GM15510 (cell line): ENCODE results near the gene FHOD3.

Source experiments
- POLR2A ChIP-seq: IDR thresholded peaks from 3 replicates; pipeline ENCODE4 v1.6.1; 2011; ENCODE audit warnings: borderline replicate concordance; ENCODE audit not compliant: insufficient read length; ENCODE audit errors: extremely low read depth

Gene FHOD3

DNA sequence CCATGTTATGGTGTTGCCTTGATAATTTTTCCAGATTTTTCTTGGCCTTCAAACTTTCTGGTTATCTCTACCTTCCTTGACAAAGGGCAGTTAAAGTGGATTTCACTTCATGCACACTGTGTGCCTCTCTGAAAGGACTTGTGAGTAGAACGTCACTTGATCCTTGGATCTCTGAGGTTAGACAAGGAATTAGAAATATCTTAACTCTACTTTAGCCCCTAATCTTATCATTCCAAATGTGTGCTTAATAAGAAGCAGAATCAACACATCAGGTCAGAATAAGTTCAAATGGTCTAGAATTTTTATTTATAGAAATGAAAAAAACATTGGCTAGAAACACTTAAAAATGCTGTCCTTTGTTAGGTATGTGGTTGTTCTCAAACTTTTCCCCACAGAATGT is 325.6 kb downstream of the FHOD3 start:
- no peak for TF ChIP-seq POLR2A

DNA sequence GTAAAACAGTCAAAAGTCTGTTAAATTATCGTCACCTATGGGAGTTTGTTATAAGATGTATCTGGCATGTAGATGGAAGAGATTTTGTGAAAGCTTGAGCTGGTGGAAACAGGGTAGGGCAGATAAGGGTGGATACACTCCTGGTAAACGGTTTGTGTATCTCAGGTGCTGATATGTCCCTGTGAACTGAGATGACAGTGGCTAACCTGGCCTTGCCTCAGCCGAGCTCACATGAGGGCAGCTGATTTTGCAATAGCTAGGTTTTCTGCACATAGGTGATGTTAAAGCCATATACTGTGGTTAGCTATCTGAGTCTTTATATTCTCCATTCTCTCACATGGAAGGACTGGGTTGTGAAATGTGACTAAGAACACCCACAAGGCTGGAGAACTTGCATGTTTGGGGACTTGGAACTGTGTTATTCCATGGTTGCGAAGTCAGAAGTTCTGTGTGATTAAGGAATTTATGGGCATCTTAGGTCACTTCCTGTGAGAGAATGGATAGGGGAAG is 326.2 kb downstream of the FHOD3 start:
- no peak for TF ChIP-seq POLR2A

DNA sequence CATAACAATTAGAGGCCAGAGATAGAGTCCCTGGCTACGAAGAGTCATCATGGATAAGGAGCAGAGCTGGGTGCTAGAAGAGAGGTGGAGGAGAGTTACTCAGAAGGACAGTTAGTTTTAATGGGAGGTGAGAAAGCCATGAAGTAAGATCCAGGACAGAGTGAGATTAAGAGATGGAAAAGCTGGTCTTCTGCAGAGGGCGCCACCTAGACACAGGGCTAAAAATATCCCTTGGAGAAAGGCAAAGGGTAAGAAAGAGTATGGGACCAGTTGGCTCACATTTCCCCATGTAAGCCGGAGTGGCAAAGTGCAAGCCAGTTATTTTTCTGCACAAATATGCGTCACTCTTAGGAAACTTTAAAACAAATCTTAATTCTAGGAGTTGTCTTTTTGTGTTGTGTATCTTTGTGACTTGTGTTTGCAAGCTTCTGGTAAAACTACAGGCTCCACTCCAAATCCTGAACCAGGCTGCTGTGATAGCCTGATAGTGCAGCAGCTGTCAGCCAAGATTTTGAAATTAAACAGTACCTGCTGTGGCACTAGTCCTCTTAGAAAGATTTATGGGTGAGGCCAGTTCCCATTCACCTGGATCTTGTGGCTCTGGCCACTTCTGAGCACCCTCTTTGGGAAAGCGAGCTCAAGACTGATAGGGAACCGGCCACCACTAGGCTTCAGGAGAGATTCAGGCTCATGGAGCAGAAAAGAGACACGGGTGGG is 327.1 kb downstream of the FHOD3 start:
- TF ChIP-seq POLR2A: no peak

DNA sequence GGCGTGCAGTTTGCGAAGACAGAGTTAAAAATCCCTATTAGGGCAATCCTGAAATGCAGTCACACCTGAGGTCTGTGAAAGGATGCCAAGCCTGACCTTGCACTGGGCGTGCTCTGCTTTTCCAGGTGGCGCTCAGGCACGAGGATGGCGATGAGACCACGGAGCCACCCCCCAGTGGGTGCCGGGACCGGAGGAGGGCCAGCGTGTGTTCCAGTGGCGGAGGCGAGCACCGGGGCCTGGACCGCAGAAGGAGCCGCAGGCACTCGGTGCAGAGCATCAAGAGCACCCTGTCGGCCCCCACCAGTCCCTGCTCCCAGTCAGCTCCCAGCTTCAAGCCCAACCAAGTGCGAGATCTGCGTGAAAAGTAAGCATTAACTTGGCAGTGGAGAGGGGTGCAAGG is 327.9 kb downstream of the FHOD3 start:
- no peak for TF ChIP-seq POLR2A

DNA sequence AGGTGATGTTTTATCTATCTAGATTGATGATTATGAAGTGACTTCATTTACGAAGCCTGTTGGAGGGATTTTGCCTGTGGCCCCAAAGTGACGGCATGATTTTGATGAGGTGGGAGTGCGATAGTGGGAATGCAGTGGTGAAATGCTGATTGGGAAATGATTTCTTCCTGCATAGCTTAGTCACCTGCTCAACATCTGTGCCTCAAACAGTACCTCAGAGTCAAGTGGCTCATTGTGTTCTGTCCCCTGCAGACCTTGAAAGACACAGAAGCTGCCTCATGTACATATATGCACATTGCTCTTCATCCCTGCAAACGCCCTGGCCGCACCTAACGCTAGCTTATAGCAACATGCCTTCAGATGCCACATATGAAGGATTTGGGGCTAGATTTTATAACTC is 330.1 kb downstream of the FHOD3 start:
- TF ChIP-seq POLR2A: no peak

DNA sequence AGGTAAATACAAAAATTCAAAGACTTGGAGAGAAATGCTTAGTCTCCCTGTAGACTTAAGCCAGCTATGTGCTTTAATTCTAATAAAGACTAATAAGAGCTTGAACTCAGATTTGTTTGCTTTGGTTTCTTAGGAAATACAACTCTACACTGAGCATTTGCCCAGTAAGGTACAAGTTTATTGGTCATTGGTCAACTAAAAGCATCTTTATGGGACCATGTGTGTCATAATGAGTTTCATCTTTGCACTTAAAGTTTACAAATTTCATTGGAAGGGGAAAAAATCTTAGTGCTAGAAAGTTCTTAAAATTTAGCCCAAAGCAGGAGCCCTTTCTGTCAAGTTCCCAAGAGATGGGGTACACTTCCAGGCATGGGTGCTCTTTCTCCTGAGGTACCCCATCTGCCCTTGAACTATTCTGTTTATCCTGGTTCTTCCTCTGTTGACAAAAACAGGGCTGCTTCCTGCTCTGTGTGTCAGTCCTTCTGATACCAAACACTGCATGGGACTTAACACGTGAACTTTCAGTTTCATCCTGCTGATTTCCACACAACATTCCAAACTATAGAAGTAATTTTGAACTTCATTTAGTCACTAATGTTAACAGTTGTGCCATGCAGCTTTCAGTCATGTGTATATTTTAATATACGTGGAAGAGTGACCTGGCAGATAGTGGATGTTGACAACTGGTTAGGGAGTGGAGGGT is 331.1 kb downstream of the FHOD3 start:
- TF ChIP-seq POLR2A: no peak

DNA sequence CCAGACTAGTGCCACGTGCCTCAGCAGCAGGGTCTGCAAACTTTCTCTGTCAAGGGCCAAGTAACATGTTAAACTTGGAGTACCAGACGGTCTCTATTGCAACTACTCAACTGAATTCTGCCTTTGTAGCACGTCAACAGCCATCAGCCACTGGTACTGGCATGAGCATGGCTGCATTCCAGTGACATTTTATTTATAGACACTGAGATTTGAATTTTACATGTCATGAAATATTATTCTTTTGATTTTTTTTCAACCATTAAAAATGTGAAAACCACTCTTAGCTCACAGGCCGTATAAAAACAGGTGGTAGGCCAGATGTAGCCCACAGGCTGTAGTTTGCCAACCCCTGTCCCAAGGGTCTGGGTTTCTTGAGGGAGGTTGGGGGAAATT is 331.6 kb downstream of the FHOD3 start:
- TF ChIP-seq POLR2A: no peak

DNA sequence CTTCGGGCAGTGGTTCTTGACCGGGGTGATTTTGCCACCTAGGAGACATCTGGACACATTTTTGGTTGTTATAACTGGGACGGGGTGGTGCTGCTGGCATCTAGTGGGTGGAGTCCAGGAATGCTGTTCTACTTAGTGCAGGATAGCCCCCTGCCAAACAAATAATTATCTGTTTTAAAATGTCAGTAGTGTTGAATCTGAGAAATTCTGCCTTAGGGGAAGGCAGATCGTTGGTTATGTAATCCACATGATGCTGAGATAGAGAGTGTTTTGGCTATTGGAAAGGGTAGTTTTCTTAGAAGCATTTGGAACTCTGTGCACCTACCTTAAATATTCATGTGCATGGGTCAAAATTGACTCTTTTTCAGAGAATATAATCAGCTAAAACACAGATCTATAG is 332.3 kb downstream of the FHOD3 start:
- TF ChIP-seq POLR2A: no peak

DNA sequence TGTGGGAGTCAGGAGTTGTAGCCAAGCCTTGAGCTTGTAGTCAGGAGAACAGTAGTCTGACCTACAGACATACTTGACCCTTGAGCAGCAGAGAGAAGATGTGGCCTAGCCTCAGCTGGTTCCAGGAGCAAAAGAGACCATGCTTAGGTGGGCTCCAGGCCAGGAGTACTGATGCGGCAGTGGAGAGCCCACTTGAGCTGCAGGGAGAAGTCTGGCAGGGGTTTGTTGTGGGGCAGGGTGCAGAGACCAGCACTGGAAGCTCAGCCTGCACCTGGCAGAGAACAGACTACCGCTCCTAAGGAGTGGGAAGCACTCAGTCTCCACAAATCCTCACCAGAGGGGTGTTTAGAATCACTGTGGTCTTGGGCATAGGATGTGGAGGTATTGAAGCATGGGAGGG is 333.4 kb downstream of the FHOD3 start:
- no peak for TF ChIP-seq POLR2A

DNA sequence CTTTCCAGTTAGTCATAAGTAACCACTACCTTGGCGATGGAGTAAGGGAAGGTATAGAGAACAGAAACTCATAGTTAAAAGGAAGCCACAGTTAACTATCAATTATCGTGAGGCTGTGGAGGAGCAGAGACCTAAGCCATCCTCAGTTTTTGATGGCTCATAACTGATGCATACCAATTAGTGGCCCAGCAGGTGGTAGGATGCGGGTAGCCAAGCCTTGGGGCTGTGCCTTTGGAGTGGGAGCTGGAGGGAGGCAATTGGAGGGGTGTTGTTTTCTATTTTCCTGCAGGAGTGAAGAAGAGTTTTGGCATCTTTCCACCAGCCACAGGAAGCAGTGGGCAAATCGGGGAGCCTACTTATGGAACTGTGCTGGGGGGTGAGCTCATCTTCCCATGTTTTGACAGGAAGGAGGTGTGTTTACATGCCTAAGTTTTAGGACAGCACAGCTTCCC is 336.5 kb downstream of the FHOD3 start:
- TF ChIP-seq POLR2A: no peak

DNA sequence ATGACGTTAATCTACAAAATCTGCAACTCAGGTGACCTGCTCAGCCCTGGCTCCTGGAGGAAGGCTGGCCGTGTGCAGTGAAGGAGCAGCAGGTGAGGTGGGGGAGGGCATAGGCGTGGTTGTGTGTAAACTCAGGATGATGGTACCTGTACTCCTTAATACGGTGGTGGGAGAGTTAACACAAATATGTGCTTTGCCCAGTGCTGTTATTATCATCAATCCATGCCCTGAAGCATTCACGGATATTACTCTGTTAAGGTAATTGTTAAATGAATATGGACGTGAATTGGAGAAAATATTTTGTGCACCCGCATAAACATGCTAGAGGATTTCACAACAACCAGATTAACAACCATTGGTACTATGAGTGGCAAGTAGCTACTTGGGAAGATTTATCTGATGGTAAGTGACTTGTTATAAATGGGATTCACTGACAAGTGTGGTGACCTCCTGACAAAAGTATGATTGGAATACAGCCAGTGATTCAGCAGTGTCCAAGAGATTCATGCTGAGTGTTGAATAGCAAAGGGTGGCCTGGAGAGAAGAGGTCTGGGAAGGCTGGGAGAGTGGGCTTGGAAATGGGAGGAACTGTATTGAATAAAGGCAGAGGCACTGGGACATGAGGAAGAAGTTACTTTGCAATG is 337.2 kb downstream of the FHOD3 start:
- no peak for TF ChIP-seq POLR2A

DNA sequence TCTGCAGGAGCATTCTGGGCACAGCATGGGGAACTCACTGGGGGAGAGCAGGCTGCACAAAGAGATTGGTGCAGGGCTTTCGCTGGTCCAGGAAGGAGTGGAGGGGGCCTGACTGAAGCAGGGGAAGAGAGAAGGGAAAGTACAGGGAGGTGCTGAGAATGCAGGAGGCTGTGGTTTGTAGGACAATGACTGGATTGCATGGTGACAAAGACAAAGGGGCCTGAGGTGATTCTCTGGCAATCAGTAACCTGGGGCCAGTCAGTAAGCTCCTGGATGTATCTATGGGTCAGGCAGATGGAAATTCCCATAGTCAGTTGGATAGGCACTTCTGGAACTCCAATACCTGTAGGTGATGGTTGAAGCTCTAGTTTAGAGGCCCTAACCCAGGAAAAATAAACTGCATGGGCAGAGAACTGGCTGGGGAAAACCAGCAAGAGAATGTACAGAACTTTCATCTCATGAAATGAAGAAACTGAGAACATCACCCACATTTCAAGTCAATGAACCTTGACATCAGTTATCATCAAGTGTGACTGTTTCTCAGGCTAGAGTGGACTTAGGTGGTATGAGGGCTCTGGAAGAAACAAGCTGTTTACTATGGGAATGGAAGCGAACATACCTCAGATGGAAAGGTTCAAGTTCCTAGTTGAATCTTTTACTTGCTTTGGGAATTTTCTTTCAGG is 338.0 kb downstream of the FHOD3 start:
- TF ChIP-seq POLR2A: no peak

DNA sequence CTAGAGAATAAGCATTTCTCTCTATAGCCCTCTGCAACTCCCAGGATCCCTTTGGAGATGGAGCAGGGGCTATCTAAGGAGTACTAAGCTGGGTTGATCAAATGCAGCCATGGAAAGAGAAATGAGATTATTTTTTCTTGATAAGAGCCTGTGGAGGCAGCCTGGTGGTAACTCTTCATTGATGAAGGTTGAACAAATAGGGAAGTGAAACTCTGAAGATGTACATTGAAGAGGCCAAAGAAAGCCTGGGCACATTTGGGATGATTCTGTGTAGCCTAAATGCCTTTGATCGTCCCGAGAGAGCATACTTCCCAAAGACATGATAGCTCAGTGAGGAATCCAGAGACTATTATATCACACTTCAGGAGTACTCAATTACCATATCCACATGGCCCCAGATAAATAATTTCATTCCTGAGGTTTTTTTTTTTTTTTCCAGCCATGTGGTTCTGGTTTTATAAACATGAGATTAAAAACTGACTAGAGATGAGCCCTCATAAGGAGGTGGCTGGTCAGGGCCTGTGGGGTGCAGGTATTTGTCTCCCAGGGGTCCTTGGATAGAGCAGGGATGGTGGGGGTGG is 338.8 kb downstream of the FHOD3 start:
- TF ChIP-seq POLR2A: no peak

DNA sequence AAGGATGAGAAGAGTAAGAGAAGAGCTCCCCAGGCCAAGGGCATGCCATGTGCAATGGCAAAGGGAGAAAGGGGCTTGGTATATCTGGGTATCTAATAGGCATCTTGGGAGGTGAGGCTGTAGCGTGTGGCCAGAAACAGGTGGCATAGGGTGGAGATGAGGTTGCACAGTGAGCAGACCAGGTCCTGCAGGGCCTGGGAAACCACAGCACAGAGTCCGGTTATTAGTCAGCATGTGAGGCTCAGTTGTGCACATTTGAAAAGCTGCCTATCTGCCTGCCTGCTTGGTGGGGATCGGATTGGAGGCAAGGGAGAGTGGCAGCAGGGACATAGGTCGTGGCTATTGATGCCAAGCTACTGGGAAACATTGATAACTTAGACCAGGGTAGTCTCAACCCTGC is 340.7 kb downstream of the FHOD3 start:
- TF ChIP-seq POLR2A: no peak
